CD4-positive, alpha-beta T cell treated with Interleukin-4 for 4 hours (primary cell): ENCODE results near the gene IFI16.
"Not testable (repeated sequence)": the region's sequence is repeated elsewhere in the genome, so short reads cannot be mapped to it uniquely, and the experiment has no call there.

Experiments used
- DNase-seq: peaks from one replicate; pipeline ENCODE4 v3.0.0-alpha.2; 2020

The IFI16 gene

GRCh38 chr1:159009704-159010361 lies at the start of gene IFI16:
TSS of gene IFI16 (plus strand) at chr1:159009907. CDS start at chr1:159014681, 4,774 bp downstream.
- peak; percentile 89 for DNase-seq

DNA sequence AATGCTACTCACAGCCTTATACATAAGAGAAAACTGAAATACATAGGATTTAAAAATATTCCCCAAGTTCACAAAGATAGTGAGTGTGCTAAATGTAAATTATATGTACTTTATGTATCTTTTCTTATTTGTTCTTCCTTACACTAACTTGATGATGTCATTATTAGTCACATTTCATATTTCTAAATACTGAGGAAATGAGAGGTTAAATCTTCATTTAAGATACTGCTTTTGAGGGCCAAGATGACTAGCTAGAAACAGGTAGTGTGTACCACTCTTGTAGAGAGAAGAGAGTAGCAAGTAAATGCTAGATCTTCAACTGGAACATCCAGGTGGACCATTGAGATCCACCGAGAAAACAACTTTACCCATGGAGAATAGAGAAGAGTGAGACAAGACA lies 48.5 kb upstream of the IFI16 start:
- DNase-seq, result no peak

DNA sequence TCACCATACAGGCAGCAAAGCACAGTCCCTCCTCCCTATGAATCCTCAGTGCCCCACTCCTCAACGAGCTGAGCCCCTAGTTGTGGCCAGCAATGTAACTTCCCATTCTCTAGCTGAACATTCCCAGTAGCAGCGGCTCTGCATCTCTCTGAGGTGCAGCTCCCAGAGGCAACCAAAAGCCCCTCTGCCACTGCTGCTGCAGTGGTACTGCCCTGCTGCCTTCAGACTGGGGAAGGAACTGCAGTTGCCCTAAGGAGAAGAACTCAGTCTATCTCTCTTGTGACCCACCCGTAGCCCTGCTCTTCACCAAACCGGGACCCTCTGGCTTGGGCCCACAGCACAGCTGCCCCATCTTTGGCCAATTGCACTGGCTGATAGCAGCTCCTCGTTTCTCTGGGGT lies 46.7 kb upstream of the IFI16 start:
- DNase-seq, result no peak

DNA sequence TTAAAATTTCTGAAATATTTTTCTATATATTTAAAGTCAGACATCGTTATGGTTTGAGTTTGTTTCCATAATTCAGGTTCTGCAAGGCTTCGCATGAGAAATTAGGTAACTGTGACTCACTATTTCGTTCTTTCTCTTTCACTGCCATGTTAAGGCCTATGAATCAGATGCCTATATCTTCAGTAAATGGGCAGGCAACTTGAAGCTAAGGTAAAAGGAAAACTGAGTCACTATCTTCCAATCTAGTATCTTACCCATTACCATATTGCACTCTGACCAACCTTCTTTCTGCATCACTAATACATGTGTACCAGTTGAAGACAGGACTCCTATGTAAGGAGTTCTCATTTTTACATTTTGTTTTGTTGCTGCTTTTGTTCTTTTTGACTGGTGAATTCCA lies 40.5 kb upstream of the IFI16 start:
- DNase-seq, result peak; percentile 19

GRCh38 chr1:158969855-158970254 lies 39.9 kb upstream of the IFI16 start:
- DNase-seq, result peak; percentile 67

- DNase-seq, result peak; percentile 30
These were observed 36.9 kb upstream of the IFI16 start for GRCh38 chr1:158972841-158973240.

- no peak for DNase-seq
These were observed 33.5 kb upstream of the IFI16 start for GRCh38 chr1:158976219-158976618.

DNA sequence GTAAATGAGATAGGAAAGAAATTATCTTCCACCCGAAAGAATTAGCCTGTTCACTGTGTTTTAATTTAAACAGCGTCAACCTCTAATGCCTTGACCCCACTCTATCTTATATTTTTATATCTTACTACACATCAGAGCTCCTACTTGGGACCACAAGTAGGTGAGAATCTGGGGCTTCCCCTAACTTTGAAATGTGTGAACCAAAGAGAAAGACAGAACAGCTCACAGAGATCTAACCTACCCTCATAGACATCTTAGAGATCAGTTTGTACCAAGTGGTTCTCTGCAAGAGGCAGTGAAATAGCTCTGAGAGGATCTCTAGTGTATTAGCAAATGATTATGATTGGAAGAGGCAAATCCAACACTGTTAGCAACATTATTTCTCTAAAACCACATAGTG lies 31.0 kb upstream of the IFI16 start:
- peak; percentile 57 for DNase-seq

DNA sequence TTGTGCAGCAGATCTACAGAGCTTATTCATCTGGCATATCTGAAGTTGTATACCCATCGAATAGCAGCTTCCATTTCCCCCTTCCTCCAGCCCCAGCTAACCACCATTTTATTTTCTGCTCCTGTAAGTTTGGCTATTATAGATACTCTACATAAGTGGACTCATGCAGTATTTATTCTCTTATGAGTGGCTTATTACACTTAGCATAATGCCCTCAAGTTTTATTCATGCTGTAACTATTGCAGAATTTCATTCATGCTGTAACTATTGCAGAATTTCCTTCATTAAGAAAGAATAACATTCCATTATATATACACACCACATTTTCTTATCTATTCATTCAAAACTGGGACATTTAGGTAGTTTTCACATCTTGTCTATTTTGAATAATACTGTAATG lies 30.5 kb upstream of the IFI16 start:
- DNase-seq, result no peak

DNA sequence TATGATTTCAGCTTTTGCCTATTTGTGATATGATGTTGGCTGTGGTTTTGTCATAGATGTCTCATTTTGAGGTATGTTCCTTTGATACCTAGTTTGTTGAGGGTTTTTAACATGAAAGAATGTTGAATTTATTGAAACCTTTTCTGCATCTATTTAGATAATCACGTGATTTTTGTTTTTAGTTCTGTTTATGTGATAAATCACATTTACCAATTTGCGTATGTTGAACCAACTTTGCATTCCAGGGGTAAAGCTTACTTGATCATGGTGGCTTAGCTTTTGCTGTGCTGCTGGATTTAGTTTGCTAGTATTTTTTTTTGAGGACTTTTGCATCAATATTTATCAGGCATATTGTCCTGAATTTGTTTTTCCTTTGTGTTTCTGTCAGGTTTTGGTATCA lies 26.5 kb upstream of the IFI16 start:
- no peak for DNase-seq

DNA sequence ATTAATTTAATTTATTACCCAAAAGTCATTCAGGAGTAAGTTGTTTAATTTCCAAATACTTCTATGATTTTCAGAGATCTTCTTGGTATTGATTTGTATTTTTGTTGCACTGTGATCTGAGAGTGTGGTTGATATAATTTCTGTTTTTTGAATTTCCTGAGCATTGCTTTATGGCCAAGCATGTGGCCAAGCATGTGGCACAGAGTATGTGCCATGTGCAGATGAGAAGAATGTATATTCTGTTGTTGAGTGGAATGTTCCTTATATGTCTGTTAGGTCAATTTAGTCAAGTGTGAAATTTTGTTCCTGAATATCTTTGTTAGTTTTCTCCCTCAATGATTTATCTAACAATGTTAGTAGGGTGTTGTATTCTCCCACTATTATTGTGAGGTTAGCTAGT lies 25.3 kb upstream of the IFI16 start:
- DNase-seq, result no peak

DNA sequence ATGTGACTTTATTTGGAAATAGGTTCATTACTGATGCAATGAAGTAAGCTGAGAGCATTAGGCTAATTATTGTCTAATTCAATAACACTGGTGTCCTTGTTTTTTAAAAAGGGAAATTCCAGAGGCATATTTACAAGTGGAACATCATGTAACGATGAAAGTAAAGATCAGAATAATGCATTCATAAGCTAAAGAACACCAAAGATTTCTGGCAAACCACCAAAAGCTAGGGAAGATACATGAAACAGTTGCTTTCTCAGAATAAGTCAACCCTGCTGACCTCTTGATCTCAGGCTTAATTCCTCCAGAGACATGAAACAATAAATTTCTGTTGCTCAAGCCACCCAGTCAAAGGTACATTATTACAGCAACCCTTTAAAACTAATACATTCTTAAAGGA lies 20.3 kb upstream of the IFI16 start:
- no peak for DNase-seq

DNA sequence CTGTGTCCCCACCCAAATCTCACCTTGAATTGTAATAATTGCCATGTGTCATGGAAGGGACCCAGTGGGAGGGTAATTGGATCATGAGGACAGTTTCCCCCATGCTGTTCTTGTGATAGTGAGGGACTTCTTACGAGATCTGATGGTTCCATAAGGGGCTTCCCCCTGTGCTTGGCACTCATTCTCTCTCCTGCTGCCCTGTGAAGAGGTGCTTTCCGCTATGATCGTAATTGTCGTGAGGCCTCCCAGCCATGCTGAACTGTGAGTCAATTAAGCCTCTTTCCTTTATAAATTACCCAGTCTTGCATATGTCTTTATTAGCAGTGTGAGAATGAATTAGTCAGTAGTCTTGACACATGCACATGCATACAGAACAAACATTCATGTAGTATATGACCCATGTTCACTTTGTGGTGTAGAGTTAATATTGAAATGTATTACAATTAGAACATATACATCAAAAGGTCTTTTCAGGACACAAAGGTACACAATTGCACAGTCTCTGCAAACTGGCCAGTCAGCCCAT lies 16.9 kb upstream of the IFI16 start:
- no peak for DNase-seq

DNA sequence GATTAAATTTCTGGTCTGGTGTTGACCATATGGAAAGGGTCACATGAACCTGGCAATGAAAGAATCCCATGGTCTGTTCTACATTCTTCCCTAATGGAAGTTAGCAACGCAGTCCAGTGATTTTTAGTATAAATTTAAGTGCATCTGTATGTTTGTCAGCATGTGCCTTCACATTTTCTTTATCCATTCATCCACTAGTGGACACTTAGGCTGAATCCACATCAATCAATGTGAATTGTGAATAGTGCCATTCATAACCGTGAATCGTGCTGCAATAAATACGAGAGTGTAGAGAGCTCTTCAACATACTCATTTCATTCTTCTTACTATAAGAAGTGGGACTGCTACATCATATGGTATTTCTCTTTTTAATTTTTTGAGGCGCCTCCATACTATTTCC lies 12.7 kb upstream of the IFI16 start:
- no peak for DNase-seq

- DNase-seq, result no peak
These were observed 11.5 kb upstream of the IFI16 start for GRCh38 chr1:158998037-158998780.

DNA sequence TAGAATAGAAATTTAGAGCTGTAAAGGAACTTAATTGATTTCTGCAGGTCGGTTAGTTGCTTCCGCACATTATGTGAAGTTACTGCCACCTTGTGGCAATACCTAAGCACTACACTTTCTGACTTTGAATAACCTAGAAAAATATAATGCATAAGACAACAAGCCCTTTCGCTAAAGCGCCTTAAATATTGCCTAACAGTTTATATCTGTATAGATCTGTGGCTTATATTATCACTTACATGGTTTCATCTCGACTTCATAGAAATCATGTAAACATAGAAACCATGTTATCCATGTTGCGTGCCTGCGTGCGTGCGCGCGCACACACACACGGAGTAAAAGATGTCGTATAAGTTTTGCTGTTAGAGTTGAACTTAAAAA lies 10.9 kb upstream of the IFI16 start:
- DNase-seq, result peak; percentile 82

DNA sequence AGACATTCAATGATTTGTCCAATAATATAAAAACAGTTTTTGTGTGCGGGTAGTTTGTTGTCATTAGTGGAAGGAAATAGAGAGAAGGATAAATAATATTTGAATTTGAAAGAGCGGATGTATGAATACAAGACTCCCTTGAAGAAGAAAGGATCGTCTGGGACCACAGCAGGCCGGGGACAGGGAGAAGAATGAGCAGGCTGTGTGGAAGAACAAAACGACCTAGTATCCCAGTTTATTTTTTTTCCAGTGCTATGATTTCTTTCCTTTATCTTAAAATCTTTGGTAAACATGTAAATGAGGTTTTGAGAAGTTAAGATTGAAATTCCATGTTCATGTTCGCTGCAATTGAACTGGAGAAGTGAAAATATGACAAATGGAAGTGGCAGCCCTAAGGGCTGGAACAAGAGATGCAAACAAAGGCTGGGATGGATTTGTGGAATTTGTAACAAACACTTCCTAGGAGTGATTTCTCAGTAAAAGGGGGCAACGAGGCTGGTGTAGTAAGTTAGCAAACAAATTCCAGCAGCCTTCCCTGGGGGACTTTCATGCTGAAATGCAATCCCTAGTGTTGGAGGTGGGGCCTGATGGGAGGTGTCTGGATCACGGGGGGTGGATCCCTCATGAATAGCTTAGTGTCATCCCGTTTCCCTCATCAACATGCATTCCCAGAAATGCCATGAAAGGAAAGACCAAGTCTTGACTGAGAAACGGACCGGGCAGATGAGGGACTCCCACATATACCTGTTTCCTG lies 10.2 kb upstream of the IFI16 start:
- DNase-seq, result no peak

GRCh38 chr1:159000070-159000409 lies 9.7 kb upstream of the IFI16 start:
- DNase-seq, result no peak

DNA sequence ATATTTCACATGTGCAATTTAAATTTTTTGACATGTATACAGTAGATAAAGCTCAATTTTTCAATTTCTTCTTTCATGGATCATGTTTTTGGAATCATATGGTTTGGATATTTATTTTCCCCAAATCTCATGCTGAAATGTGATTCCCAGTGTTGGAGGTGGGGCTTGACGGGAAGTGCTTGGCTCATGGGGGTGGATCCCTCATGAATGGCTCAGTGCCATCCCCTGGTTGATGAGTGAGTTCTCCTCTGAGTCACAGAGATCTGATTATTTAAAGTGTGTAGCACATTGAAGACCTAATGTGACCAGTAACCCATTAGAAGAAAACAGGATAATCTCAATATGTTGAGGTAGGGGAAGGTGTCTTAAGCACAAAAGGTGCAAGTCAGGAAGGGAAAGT lies 9.1 kb upstream of the IFI16 start:
- no peak for DNase-seq

DNA sequence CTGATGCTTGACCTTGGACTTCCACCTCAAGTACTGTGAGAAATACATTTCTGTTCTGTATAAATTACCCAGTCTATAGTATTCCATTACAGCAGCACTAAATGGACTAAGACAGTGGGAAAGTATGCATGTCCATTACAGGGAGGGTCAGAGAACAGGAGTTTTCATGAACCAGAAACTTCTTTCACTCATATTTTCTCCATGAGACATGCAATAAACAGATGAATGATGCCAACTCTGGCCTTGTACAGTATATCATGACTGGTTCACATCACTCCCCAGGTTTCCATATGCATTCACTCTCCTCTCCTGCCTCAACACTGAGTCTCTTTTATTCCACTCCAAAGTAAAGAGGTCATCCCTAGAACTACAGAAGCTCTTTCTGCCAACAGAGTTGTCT lies 4.5 kb upstream of the IFI16 start:
- no peak for DNase-seq

DNA sequence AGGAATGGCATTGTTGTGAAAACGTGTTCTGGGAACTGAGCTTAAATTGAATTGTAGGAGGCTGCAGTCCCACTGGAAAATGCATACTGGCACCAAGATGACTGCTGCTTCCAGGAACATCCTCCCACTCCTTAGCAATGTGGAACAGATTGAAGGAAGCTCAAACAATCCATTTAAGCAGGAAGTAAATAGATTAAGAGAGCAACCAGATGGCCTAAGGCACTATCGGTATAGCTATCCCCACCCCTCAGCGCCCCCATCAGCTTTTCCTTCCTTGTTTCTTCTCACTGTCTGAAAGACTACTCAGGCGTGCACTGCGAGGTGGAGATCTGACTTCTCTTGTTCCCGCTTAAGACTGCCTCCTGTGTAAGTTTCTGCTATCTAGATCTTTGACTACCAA lies 4.0 kb upstream of the IFI16 start:
- DNase-seq, result no peak

GRCh38 chr1:159006210-159006807 lies 3.4 kb upstream of the IFI16 start:
- DNase-seq, result not testable (repeated sequence)

- no peak for DNase-seq
These were observed 2.0 kb upstream of the IFI16 start for GRCh38 chr1:159007726-159008125.
